Measurements from ENCODE around the gene MYRIP.
"Not testable (repeated sequence)": the region's sequence is repeated elsewhere in the genome, so short reads cannot be mapped to it uniquely, and the experiment has no call there.

MYRIP gene

DNA sequence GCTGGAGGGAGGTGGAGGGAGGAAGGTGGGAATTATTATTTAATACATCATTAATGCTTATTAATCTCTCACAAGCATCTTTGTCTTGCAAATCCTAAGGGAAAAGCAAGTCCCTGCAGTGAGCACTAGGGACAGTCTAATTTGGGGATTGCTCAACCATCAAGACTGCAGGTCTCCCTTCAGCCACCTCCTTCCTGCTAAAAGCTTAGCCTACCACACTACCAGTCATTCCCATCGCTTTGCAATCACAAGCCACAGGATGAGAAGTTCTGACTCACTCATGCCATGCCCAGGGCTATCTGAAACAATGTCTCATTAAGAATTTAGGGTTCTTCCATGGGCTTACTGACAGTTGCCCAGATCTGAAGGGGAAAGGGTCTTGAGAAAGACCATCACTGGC, 449.1 kb downstream of the MYRIP start:
- DNase-seq (ENCODE audit: insufficient read length) (no peak), FAIRE-seq (no peak)
- TF ChIP-seq POLR2A (IDR thresholded peaks at IDR 0.05; ENCODE audit: low read depth, low read length) (no peak), TAF1 (IDR thresholded peaks at IDR 0.05; ENCODE audit: borderline replicate concordance, low read depth, low read length) (no peak), POLR2AphosphoS5 (IDR thresholded peaks at IDR 0.05; ENCODE audit: low read depth, low read length) (no peak)

DNA sequence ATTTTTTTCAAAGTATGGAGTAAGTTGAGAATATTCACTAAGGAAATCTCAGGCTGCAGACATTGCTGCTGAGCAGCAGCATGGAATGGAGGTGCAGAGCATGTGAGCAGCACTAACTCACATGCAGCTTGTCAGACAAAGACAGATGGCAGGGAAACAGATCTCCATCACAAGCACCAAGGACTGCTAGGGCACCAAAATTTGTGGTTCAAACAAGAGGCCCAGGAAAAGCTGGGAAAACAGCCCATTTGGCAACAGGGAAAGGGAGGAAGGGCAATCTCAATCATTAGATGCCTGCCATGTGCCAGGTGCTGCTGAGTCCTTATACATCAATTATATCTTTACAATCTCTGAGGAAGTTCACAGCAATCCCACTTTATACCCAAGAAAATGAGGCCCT, 452.9 kb downstream of the MYRIP start:
- DNase-seq (ENCODE audit: insufficient read length) (no peak), FAIRE-seq (no peak)
- TF ChIP-seq TAF1 (IDR thresholded peaks at IDR 0.05; ENCODE audit: borderline replicate concordance, low read depth, low read length) (no peak), POLR2A (IDR thresholded peaks at IDR 0.05; ENCODE audit: low read depth, low read length) (no peak), POLR2AphosphoS5 (IDR thresholded peaks at IDR 0.05; ENCODE audit: low read depth, low read length) (no peak)

DNA sequence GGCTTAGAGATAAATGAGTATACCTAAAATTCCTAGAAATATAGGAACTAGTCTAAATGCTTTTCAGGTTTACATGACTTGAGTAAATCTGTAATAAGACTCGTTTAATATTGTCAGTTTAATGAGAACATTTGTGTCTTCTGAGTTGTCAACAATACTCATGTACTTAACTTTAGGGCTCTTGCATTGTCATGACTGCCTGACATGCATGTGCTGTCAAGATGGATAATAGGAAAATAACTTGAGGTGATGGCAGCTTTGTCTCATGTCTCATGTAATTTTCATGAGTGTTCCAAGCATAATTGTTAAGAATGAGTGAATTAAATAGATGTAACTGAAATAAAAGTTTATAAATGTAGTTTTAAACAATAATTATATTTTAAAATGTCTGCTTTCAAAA, 455.0 kb downstream of the MYRIP start:
- TF ChIP-seq POLR2AphosphoS5 (IDR thresholded peaks at IDR 0.05; ENCODE audit: low read depth, low read length) (no peak), POLR2A (IDR thresholded peaks at IDR 0.05; ENCODE audit: low read depth, low read length) (no peak), TAF1 (IDR thresholded peaks at IDR 0.05; ENCODE audit: borderline replicate concordance, low read depth, low read length) (no peak)
- DNase-seq (ENCODE audit: insufficient read length) (no peak), FAIRE-seq (no peak)

DNA sequence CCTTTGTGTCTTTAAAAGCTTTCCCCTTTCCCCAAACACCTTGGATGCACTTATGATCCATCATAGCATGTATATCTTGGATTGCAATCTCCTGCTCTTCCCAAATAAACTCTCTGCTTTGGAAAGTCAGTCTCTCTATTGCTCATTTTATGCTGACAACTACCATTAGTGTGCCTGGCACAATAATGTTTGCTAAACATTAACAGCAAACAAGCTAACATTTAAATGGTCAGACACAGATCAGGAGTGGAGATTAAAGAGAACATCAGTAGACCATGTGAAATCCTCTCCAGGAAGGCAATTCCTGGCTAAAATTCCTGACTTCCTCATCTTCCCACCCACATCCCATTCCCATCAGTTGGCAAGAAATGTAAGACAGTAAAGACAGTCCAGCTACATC, 455.8 kb downstream of the MYRIP start:
- FAIRE-seq (no peak), DNase-seq (ENCODE audit: insufficient read length) (no peak)
- TF ChIP-seq POLR2AphosphoS5 (IDR thresholded peaks at IDR 0.05; ENCODE audit: low read depth, low read length) (no peak), POLR2A (IDR thresholded peaks at IDR 0.05; ENCODE audit: low read depth, low read length) (no peak), TAF1 (IDR thresholded peaks at IDR 0.05; ENCODE audit: borderline replicate concordance, low read depth, low read length) (no peak)

DNA sequence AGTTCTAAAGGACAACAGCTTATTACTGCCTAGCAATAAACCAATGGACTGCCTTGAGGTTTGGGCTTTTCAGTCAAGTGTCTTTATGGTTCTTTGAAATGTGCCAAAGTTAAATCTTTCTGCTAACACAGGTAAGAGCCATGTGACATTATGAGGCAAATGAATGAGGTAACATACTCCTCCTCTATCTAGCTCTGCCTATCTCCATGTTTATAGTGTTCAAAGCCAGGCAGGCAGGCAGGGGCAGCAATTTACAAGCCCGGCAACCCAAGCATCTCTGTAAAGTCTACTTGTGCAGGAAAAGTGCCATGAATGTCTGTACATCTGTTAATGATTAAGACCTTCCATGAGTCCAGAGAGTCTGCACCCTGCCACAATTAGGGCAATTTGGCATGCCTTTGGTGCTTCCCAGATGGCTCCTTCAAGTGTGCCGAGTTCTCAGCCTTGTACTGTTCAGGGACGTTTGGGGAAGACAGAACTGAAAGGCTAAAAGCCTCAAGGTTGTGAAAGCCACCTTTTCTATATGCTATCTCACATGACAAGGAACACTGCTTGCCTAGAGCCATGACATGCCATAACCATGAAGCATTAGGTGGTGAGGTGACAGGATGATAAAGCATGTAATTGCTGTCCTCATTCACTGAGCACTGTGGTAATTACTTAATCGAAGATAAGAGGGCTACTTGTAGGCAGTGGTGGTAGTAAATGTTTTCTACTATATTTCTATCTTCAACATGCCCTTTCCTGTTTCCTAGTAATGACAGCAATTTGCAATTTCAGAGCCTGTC, 458.7 kb downstream of the MYRIP start:
- DNase-seq (ENCODE audit: insufficient read length) (no peak), FAIRE-seq (no peak)
- TF ChIP-seq POLR2A (IDR thresholded peaks at IDR 0.05; ENCODE audit: low read depth, low read length) (no peak), POLR2AphosphoS5 (IDR thresholded peaks at IDR 0.05; ENCODE audit: low read depth, low read length) (no peak), TAF1 (IDR thresholded peaks at IDR 0.05; ENCODE audit: borderline replicate concordance, low read depth, low read length) (no peak)

DNA sequence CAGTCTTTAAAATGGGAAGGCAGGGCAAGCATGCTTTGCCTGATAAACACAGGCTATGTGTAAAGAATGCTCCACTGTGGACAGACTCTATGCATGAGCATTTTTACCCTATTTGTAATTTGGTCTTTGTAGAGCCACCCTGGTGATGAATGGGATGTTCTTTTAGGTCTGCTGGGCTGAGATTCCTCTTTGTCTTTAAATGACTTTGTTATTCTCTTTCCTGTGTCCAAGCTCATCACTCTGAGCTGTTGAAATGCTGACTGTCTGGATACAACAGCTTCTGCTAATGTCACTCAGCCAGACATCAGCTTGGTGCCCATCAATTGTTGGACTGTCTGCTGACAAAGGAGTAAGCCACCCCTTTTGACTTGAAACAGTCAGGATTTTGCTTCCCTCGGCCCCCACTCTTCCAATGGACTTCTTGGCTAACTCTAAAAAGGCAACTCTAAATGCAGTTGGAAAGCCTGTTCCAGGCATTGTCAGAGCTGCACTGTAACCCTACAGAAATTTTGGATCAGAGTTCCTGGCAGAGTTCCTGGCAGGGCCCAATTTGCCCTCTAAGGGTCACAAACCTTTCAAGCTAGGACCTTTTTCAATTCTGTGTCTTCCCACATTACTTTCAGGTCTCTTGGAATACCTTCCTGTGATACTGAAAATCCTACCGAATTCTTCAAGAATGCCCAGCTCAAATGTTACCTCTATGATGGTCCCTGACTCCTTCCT, 459.6 kb downstream of the MYRIP start:
- TF ChIP-seq POLR2AphosphoS5 (IDR thresholded peaks at IDR 0.05; ENCODE audit: low read depth, low read length) (no peak), POLR2A (IDR thresholded peaks at IDR 0.05; ENCODE audit: low read depth, low read length) (no peak), TAF1 (IDR thresholded peaks at IDR 0.05; ENCODE audit: borderline replicate concordance, low read depth, low read length) (no peak)
- DNase-seq (ENCODE audit: insufficient read length): no peak
- no peak for FAIRE-seq

DNA sequence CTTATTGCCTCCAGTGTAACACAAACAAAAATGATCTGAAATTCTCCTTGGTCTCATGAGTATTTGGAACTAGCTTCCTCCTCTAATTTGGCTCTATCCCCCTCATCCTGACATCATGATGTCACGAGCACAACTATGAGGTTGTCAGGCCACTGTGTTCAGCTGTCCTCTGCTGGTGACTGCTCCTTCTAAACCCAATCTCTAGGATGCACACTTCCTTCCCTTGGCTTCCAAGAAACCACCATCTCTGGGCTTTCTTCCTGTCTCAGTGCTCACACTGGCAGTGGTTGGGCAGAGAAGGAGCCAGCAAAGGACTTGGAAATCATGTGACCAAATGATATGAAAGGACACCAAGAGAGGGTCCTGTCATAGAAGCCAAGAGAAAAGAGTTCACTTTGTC, 469.4 kb downstream of the MYRIP start:
- TF ChIP-seq POLR2AphosphoS5 (IDR thresholded peaks at IDR 0.05; ENCODE audit: low read depth, low read length) (no peak), POLR2A (IDR thresholded peaks at IDR 0.05; ENCODE audit: low read depth, low read length) (no peak), TAF1 (IDR thresholded peaks at IDR 0.05; ENCODE audit: borderline replicate concordance, low read depth, low read length) (no peak)
- FAIRE-seq (no peak), DNase-seq (ENCODE audit: insufficient read length) (no peak)

DNA sequence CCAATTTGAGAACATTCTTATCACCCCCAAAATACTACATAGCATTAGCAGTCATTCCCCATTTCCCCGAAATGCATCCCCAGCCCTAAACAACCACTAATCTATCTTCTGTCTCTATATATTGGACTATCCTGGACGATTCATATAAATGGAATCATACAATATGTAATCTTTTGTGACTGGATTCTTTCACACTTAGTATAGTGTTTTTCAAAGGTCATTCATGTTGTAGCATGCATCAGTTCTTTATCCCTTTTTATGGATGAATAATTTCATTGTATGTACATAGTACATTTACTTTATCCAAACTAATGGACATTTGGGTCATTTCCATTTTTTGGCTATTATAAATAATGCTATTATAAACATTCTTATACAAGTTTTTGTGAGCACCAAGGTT, 472.6 kb downstream of the MYRIP start:
- no peak for DNase-seq (ENCODE audit: insufficient read length)
- FAIRE-seq: no peak
- TF ChIP-seq POLR2A (IDR thresholded peaks at IDR 0.05; ENCODE audit: low read depth, low read length): no peak
- TF ChIP-seq POLR2AphosphoS5 (IDR thresholded peaks at IDR 0.05; ENCODE audit: low read depth, low read length): no peak
- TF ChIP-seq TAF1 (IDR thresholded peaks at IDR 0.05; ENCODE audit: borderline replicate concordance, low read depth, low read length): no peak

DNA sequence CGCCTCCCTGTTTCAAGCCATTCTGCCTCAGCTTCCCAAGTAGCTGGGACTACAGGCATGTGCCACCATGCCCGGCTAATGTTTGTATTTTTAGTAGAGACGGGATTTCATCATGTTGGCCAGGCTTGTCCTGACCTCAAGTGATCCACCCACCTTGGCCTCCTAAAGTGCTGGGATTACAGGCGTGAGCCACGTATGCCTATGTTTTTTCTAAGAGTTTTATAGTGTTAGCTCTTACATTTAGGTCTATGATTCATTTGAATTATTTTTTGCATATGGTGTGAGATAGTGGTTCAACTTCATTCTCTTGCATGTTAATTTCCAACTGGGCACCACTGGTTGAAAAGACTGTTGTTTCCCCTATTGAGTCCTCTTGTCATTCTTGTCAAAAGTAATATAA, 473.6 kb downstream of the MYRIP start:
- not testable (repeated sequence) for FAIRE-seq

DNA sequence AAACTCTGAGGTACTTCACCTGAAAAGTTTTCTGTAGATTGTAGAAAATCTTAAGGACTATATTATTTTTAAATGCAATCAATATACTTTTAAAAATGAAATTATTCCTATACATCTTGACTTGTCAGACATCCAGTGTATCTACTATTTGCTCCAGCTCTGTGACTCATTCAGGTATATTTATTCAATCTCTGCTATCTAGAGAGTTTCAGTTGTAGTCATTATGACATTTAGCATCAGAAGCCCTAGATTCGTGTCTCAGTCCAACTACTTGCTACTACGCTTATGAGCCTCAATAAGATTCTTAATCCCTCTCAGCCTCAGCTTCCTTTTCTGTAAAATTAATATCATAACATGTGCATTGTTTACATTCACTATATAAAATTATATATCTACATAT, 477.8 kb downstream of the MYRIP start:
- DNase-seq (ENCODE audit: insufficient read length) (no peak), FAIRE-seq (no peak)
- TF ChIP-seq TAF1 (IDR thresholded peaks at IDR 0.05; ENCODE audit: borderline replicate concordance, low read depth, low read length) (no peak), POLR2AphosphoS5 (IDR thresholded peaks at IDR 0.05; ENCODE audit: low read depth, low read length) (no peak), POLR2A (IDR thresholded peaks at IDR 0.05; ENCODE audit: low read depth, low read length) (no peak)

More for the DNA sequence above, 473.6 kb downstream of the MYRIP start:
- DNase-seq (ENCODE audit: insufficient read length): not testable (repeated sequence)

DNA sequence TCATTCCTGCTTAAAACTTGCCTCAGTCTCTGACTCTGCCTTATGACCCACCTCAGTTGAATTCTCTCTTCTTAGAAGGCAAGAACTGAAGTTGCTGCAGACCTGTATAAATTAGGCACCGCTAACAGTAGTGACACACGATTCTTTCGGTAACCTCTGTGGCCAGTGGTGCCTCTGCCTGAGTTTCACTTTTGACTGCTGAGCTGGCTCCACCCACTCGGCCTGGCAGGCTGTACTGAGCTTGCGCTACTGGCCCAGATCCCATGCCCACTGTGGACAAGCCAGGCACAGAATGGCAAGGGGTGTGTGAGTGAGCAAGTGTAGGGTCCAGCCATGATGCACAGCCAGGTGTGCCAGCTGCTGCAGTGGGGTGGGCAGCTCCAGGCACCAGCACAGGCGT, 481.0 kb downstream of the MYRIP start:
- DNase-seq (ENCODE audit: insufficient read length): no peak
- no peak for FAIRE-seq
- TF ChIP-seq TAF1 (IDR thresholded peaks at IDR 0.05; ENCODE audit: borderline replicate concordance, low read depth, low read length) (no peak), POLR2AphosphoS5 (IDR thresholded peaks at IDR 0.05; ENCODE audit: low read depth, low read length) (no peak), POLR2A (IDR thresholded peaks at IDR 0.05; ENCODE audit: low read depth, low read length) (no peak)

DNA sequence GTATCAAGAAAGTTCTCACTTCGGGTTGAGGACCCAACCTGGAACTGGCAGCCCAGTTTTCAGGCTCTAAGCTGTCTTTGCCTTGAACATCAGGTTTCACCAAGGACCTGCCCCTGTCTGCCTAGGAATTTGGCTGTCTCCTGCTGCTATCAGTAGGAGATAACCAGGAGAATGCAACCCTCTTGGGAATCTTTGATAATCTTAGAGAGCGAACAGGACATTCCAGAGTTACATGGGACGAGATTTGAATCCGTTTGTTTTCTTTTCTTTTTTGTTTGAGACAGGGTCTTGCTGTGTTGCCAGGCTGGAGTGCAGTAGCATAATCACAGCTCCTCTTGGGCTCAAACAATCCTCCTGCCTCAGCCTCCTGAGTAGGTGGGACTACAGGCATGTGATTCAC, 482.1 kb downstream of the MYRIP start:
- TF ChIP-seq POLR2AphosphoS5 (IDR thresholded peaks at IDR 0.05; ENCODE audit: low read depth, low read length) (no peak), POLR2A (IDR thresholded peaks at IDR 0.05; ENCODE audit: low read depth, low read length) (no peak), TAF1 (IDR thresholded peaks at IDR 0.05; ENCODE audit: borderline replicate concordance, low read depth, low read length) (no peak)

More for the DNA sequence above, 482.1 kb downstream of the MYRIP start:
- FAIRE-seq: no peak
- no peak for DNase-seq (ENCODE audit: insufficient read length)

Measured in GM12892 (cell line).